DMS153 treated with DMSO at 0.1 percent for 48 hours (cell line): ENCODE data around the gene ZNF519.
"Not testable (repeated sequence)": the region's sequence is repeated elsewhere in the genome, so short reads cannot be mapped to it uniquely, and the experiment has no call there.

Source experiments
- DNase-seq: peaks from one replicate; lab custom pipeline; 2025; ENCODE audit not compliant: unreplicated experiment; lab: John Stamatoyannopoulos, UW

The ZNF519 gene

GRCh38 chr18:14147935-14148865 is 16.0 kb upstream of the ZNF519 start:
- DNase-seq: not testable (repeated sequence)

- not testable (repeated sequence) for DNase-seq
Measured at GRCh38 chr18:14146771-14147170, 14.5 kb upstream of the ZNF519 start.

- DNase-seq: not testable (repeated sequence)
Measured at GRCh38 chr18:14145581-14146338, 13.5 kb upstream of the ZNF519 start.

- DNase-seq: not testable (repeated sequence)
Measured at GRCh38 chr18:14145021-14145420, 12.8 kb upstream of the ZNF519 start.

DNA sequence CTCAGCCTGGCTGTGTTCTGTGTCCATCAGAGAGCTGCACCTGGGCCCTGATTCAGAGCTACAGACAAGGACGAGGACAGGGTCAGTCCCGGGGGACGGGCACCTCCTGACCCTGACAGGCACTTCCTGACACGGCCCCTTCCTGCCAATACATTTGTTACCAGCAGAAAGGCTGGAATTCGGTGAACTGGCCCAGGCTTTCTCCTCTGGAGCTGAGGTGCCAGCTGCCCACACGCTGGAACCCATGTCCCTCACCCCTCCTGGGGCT is 12.3 kb upstream of the ZNF519 start:
- no peak for DNase-seq

- DNase-seq: not testable (repeated sequence)
Measured at GRCh38 chr18:14143871-14144627, 11.8 kb upstream of the ZNF519 start.

GRCh38 chr18:14143396-14143795 is 11.2 kb upstream of the ZNF519 start:
- DNase-seq: not testable (repeated sequence)

DNA sequence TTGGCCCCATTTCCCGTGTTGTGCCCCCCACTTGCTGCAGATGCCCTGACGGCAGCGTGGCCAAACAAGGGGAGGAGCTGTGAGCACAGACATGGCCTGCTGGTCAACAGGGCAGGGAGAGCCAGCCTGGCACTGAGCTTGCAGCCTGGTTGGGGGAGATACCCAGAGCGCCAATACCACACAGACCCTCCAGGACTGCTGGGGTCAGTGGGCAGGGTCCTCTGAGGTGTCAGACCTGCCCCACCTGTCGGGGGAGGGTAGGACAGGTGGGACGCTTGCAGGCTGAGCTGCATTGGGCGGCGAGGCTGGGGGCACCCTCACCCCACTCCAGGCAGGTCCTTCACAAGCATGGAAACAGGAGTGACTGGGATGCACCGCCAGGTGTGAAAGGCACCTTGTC is 9.9 kb upstream of the ZNF519 start:
- DNase-seq: not testable (repeated sequence)

DNA sequence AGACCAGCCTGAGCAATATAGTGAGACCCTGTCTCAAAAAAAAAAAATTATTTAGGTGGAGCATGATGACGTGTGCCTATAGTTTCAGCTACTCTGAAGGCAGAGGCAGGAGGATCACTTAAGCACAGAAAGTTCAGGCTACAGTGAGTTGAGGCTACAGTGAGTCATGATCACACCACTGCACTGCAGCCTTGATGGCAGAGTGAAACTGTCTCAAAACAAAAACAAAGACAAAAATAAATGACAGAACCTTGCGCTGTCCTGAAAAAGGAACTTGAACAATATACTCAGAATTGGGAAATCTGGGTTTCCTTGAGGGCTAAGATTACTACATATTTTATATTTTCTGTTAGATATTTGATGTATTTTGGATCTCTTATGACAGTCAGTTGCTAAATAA is 7.3 kb upstream of the ZNF519 start:
- DNase-seq: not testable (repeated sequence)

DNA sequence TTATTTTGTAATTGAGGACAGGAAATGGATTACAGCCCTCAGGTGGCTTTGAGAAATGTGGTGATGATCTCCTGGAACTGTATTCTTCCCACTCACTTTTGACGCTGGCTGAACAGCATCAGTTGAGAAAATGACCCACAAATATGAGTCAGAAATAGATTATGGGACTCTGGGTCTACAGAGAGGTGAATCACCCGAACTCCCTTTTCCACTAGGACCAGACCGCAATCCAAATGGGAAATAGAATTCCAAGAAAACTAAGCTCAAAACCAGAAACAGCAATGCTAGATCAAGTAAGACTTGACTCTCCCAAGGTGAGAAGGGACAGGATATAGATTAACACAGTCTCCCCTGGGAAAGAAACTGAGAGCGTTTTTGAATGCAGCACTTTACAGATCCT is 5.7 kb upstream of the ZNF519 start:
- DNase-seq: not testable (repeated sequence)

GRCh38 chr18:14131696-14132270 is 452 bp downstream of the ZNF519 start:
- not testable (repeated sequence) for DNase-seq

- DNase-seq: not testable (repeated sequence)
Measured at GRCh38 chr18:14130804-14131203, 1.4 kb downstream of the ZNF519 start.

- no peak for DNase-seq
Measured at GRCh38 chr18:14124689-14125088, 7.5 kb downstream of the ZNF519 start.

- no peak for DNase-seq
Measured at GRCh38 chr18:14122097-14122496, 10.1 kb downstream of the ZNF519 start.

- no peak for DNase-seq
Measured at GRCh38 chr18:14120926-14121325, 11.3 kb downstream of the ZNF519 start.

GRCh38 chr18:14117606-14118005 is 14.6 kb downstream of the ZNF519 start:
- DNase-seq: no peak

DNA sequence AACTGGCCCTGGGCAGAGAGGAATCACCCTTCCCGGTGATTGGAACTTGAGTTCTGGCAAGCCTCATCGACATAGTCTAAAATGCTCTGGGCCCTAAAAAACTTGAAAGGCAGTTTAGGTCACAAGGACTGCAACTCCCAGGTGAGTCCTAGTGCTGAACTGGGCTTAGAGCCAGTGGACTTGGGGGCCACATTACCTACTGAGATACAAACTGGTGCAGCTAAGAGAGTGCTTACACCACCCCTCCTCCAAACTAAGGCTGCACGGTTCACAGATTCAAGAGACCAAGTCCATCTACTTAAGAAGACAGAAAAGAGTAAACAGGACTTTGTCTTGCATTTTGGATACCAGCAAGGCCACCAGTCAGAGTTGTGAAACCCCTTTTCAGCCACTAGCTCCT is 25.3 kb downstream of the ZNF519 start:
- DNase-seq: no peak

GRCh38 chr18:14104906-14105748 is 27.1 kb downstream of the ZNF519 start:
- DNase-seq: no peak

DNA sequence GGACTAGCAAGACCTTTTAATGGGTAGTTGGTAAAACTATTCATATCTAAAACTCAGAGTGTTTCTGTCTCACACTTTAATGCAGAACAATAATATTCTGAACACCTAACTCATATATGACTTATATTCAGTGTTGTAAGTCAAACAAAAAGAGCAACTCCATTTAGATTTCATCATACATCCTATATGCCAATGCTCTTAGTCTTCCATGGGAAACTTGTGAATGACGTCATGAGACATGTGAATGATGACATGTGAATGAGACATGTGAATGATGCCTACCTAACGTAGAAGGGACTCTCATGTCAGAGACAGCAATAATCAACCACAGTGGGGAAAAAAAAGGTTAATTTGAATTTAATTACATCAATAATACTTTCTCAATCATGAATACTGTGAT is 28.0 kb downstream of the ZNF519 start:
- no peak for DNase-seq
